ES-I3 (cell line): ENCODE results near the gene SPECC1L.

Experiments
- H3K36me3 ChIP-seq: 2 replicates; pipeline ENCODE4 v1.6.1; 2013; ENCODE audit warnings: mild to moderate bottlenecking, low read length, control low read depth, moderate library complexity; ENCODE audit not compliant: insufficient read depth
- H3K4me1 ChIP-seq: 2 replicates; pipeline ENCODE4 v1.6.1; 2013; ENCODE audit warnings: mild to moderate bottlenecking, control low read depth, low read length; ENCODE audit not compliant: insufficient read depth
- H3K9ac ChIP-seq: 2 replicates; pipeline ENCODE4 v1.6.1; 2013; ENCODE audit warnings: low read depth, mild to moderate bottlenecking, low read length, moderate library complexity
- H3K9me3 ChIP-seq: 2 replicates; pipeline ENCODE4 v1.6.1; 2013; ENCODE audit warnings: mild to moderate bottlenecking, low read length, moderate library complexity; ENCODE audit not compliant: control insufficient read depth, insufficient read depth

Gene SPECC1L

GRCh38 chr22:24422102-24422665, 151.6 kb downstream of the SPECC1L start:
- no peaks in the 10 kb centered on the region for H3K36me3 ChIP-seq
- H3K9ac ChIP-seq = no peak overlapping the region
- no peaks in the 10 kb centered on the region for H3K9me3 ChIP-seq
- no peaks in the 10 kb centered on the region; the same call in 1 of the 2 replicates for H3K4me1 ChIP-seq

- H3K9me3 ChIP-seq = no peaks in the 10 kb centered on the region
- H3K4me1 ChIP-seq = no peaks in the 10 kb centered on the region; the same call in 1 of the 2 replicates
- H3K36me3 ChIP-seq = no peaks in the 10 kb centered on the region
- peak overlapping the region; percentile 61; the same call in 1 of the 2 replicates for H3K9ac ChIP-seq
These were observed 152.9 kb downstream of the SPECC1L start for GRCh38 chr22:24423519-24424000.

- H3K4me1 ChIP-seq = peaks cover 4% of the 10 kb centered on the region; the same call in 1 of the 2 replicates
- H3K9me3 ChIP-seq = no peaks in the 10 kb centered on the region
- peak overlapping the region; percentile 61 for H3K9ac ChIP-seq
- H3K36me3 ChIP-seq = no peaks in the 10 kb centered on the region
These were observed 153.6 kb downstream of the SPECC1L start for GRCh38 chr22:24424001-24424900.

DNA sequence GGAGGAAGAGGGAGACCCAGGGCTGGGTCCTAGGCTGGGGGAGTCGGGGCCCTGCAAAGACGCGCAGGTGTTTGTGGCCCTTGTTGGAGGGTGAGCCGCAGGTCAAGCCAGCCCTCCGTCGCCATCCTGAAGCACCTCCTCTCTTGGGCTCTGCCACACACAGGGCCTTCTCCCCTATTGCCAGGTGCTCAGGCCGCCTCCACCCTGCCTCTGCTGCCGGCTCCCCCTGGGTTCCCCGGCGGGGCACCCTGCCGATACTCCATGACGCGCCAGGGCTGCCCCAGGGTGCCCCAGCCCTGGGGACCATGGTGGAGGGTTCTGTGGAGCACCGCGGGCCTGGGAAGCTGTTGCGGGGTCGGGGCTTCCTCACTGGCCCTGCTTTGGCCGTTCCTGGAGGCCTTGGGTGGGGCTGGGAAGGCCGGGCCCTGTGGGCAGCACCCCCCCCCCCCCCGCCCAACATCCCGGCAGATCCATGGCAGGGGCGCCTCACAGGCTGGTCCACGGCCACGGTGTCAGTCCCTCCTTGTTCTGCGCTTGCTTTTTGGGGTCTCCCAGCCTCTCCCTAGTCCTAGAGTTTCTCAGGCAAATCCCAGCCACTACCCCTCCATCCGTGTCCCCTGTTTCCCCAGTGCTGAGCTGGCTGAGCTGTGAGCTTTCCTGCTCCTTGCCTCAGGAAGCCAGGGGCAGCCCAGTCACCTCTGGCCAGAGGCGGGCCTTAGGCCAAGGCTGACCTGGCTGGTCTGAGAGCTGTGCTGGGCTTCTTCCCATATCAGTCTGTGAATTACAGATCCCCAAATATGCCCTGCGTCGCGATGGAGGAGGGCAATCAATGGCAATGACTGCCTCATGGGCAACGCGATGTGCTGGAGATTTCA, 154.5 kb downstream of the SPECC1L start:
- peak overlapping the region; percentile 61 for H3K9ac ChIP-seq
- H3K4me1 ChIP-seq = peaks cover 4% of the 10 kb centered on the region; the same call in 1 of the 2 replicates

DNA sequence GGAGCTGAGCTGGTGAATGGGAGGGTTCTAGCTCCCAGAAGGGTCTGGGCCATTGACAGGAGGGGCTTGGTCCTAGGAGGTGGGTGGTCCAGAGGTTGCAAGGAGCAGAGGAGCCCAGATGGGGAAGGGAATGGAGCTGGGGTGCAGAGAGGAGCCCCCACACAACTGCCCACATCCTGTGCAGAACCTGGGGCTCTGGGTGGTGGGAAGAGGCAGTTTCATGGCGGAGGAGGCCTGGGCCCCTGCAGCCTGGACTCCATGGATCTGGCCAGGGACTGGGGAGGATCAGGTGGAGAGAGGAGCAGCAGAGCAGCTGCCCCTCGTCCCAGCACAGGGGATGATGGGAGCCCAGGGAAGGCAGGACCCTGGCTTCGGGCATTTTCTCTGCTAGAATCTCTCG, 155.8 kb downstream of the SPECC1L start:
- Histone ChIP-seq H3K9ac (no peak overlapping the region), H3K9me3 (no peaks in the 10 kb centered on the region), H3K4me1 (peaks cover 4% of the 10 kb centered on the region; the same call in 1 of the 2 replicates), H3K36me3 (no peaks in the 10 kb centered on the region)

More for the DNA sequence above, 154.5 kb downstream of the SPECC1L start:
- Histone ChIP-seq H3K36me3 (no peaks in the 10 kb centered on the region), H3K9me3 (no peaks in the 10 kb centered on the region)

- Histone ChIP-seq H3K36me3 (no peaks in the 10 kb centered on the region), H3K9me3 (no peaks in the 10 kb centered on the region), H3K4me1 (peaks cover 6% of the 10 kb centered on the region; the same call in 1 of the 2 replicates), H3K9ac (no peak overlapping the region)
These were observed 156.3 kb downstream of the SPECC1L start for GRCh38 chr22:24426851-24427499.

DNA sequence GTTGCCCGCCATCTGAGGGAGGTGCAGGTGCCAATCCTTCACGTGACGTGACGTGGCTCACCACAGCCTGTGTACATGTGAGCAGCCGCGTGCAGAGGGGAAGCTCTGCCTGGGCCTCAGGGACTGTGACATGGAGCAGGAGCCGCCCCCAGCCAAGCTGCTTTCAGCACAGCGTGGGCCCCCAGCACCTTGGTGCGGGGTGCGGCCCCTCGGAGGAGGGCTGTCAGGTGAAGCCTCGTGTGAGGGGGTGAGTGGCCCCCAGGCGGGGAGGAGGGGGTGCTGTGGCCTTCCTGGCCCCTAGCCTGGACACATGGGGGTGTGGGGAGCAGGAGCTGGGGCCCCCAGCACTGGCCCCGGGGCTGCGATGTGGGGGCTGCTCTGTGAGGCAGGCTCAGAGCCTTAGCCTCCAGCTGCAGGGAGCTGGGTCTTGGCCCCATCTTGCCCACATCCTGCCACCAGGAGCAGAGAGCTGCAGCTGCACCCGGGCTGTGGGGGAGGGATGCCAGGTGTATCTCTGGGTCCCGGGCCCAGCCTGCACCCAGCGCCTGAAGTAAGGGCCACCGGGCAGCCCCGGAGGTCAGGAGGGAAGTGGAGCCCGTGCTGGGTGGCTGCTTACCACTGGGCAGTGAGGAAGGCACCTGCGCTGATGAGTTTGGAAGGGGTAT, 157.0 kb downstream of the SPECC1L start, which contains the start of gene ADORA2A:
TSS of gene ADORA2A (plus strand) at position 100 of the 665 bp plus-strand sequence. CDS start 5,806 bp downstream, outside the sequence.
- Histone ChIP-seq H3K9me3 (no peaks in the 10 kb centered on the region), H3K4me1 (peaks cover 11% of the 10 kb centered on the region; the same call in 1 of the 2 replicates), H3K36me3 (no peaks in the 10 kb centered on the region), H3K9ac (no peak within 1 kb of the TSS)

GRCh38 chr22:24428751-24429410, 158.2 kb downstream of the SPECC1L start:
- Histone ChIP-seq H3K36me3 (no peaks in the 10 kb centered on the region), H3K4me1 (peaks cover 12% of the 10 kb centered on the region; the same call in 1 of the 2 replicates), H3K9me3 (no peaks in the 10 kb centered on the region), H3K9ac (no peak overlapping the region)

DNA sequence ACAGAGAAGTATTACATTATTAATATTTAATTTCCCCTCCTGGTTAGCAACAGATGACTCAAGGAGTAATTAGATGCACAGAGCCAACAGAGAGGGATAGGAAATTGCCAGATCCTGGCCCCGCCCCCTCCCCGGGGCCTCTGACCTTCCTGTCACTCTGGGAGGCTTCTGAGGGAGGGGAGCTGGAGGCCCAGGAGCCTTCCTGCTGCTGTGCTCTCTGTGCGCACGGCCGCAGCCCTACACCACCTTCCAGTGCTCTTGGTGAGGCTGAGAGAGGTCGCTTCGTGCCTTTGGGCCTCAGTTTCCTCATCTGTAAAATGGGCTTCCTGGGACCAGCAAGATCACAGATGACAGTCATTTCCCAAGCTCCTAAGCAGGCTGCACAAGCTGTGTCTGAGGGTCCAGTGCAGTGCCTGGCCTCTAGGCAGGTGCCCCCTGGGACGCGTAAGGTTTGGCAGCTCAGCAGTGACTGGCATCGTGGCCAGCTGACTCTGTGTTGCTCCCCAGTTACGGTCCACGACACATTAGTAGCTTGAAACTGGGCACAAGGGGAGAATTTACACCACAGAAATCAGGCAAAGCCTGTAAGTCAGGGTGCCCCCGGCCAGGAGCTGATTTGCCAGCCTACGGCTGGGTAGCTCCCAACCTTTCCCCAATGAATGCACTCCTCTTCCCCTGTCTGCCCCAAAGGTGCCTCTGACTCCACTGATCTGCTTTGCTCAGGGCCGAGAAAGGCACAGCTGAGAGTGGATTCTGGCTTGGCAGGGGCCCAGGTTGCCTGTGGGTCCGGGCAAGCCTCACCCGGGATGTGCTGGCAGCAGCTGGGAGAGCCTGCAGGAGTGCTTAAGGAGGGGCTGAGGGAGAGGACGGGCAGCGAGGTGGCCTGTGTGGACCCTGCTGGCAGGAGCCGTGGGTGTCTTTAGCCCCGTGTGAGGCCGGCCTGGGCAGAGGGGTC, 159.1 kb downstream of the SPECC1L start:
- Histone ChIP-seq H3K9me3 (no peaks in the 10 kb centered on the region), H3K36me3 (no peaks in the 10 kb centered on the region), H3K4me1 (peaks cover 18% of the 10 kb centered on the region; the same call in 1 of the 2 replicates), H3K9ac (no peak overlapping the region)

GRCh38 chr22:24430431-24431308, 160.0 kb downstream of the SPECC1L start:
- H3K36me3 ChIP-seq = no peaks in the 10 kb centered on the region
- H3K9ac ChIP-seq = no peak overlapping the region
- peaks cover 19% of the 10 kb centered on the region; the same call in 1 of the 2 replicates for H3K4me1 ChIP-seq
- H3K9me3 ChIP-seq = no peaks in the 10 kb centered on the region

DNA sequence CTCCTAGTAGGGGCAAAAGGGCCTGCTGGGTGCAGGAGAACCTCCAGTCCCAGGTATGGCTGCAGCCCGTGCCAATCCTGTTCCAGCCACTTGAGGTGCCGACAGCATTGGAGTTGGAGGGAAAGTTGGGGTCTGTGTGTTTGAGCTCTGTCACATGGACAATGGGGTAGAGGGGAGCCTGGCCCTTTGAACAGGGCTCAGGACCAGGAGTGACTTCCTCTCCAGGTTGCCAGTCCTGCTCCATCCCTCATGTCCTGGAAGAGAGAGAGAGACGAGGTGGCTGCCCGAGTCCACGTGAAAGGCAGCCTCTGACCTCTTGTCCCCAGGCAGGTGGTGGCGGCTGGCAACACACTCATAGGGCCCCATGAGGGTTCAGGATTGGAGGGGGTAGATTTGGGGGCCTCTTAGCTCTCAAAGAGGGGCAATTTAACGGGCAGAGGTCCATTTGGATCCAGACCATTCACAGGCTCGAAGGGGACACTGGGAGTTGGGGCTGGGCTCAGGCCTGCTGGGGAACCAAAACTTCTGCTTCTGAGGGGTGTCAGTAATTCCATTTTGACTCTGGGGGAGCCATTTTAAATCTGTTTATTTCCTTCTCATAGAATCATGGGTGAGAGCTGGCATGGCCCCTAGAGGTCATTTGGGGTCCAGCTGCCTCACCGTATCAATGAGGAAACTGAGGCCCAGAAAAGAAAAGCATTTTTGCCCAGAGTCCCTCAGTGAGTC, 160.8 kb downstream of the SPECC1L start:
- no peaks in the 10 kb centered on the region for H3K9me3 ChIP-seq
- no peak overlapping the region for H3K9ac ChIP-seq
- H3K36me3 ChIP-seq = no peaks in the 10 kb centered on the region
- H3K4me1 ChIP-seq = peaks cover 23% of the 10 kb centered on the region; the same call in 1 of the 2 replicates
